CD4-positive, alpha-beta T cell treated with Interleukin-17A for 1 hour (primary cell): Measurements from ENCODE around the gene WNT5A.

Experiments used
- DNase-seq: peaks from one replicate; pipeline ENCODE4 v3.0.0-alpha.2; 2020

Gene WNT5A

GRCh38 chr3:55480911-55481743 lies 6.0 kb downstream of the WNT5A start:
- no peak for DNase-seq

GRCh38 chr3:55477306-55478303 lies 9.5 kb downstream of the WNT5A start:
- no peak for DNase-seq

GRCh38 chr3:55476515-55476914 lies 10.6 kb downstream of the WNT5A start:
- no peak for DNase-seq

- no peak for DNase-seq
These were observed 12.9 kb downstream of the WNT5A start for GRCh38 chr3:55474213-55474632.

GRCh38 chr3:55473788-55474187 lies 13.3 kb downstream of the WNT5A start:
- DNase-seq, result no peak

GRCh38 chr3:55471522-55472280 lies 15.4 kb downstream of the WNT5A start:
- DNase-seq, result no peak

GRCh38 chr3:55471084-55471483 lies 16.0 kb downstream of the WNT5A start:
- DNase-seq, result no peak

- DNase-seq, result no peak
These were observed 17.1 kb downstream of the WNT5A start for GRCh38 chr3:55469957-55470526.

GRCh38 chr3:55468251-55468650 lies 18.9 kb downstream of the WNT5A start:
- DNase-seq, result no peak

- no peak for DNase-seq
These were observed 20.0 kb downstream of the WNT5A start for GRCh38 chr3:55467099-55467498.

- no peak for DNase-seq
These were observed 20.6 kb downstream of the WNT5A start for GRCh38 chr3:55466526-55466925.

GRCh38 chr3:55461896-55462295 lies 25.2 kb downstream of the WNT5A start:
- DNase-seq, result no peak

- DNase-seq, result no peak
These were observed 27.3 kb downstream of the WNT5A start for GRCh38 chr3:55459838-55460237.

GRCh38 chr3:55458181-55458790 lies 28.8 kb downstream of the WNT5A start:
- DNase-seq, result no peak

- DNase-seq, result no peak
These were observed 31.2 kb downstream of the WNT5A start for GRCh38 chr3:55455915-55456314.

GRCh38 chr3:55454611-55455010 lies 32.5 kb downstream of the WNT5A start:
- DNase-seq, result no peak

GRCh38 chr3:55453886-55454496 lies 33.1 kb downstream of the WNT5A start:
- DNase-seq, result no peak

GRCh38 chr3:55452886-55453285 lies 34.2 kb downstream of the WNT5A start:
- no peak for DNase-seq

- DNase-seq, result no peak
These were observed 37.6 kb downstream of the WNT5A start for GRCh38 chr3:55449527-55449926.

GRCh38 chr3:55446850-55447249 lies 40.3 kb downstream of the WNT5A start:
- no peak for DNase-seq

GRCh38 chr3:55445551-55445950 lies 41.6 kb downstream of the WNT5A start:
- no peak for DNase-seq

- no peak for DNase-seq
These were observed 43.8 kb downstream of the WNT5A start for GRCh38 chr3:55443346-55443745.
